ENCODE data around the gene ACTR1B.

DNA sequence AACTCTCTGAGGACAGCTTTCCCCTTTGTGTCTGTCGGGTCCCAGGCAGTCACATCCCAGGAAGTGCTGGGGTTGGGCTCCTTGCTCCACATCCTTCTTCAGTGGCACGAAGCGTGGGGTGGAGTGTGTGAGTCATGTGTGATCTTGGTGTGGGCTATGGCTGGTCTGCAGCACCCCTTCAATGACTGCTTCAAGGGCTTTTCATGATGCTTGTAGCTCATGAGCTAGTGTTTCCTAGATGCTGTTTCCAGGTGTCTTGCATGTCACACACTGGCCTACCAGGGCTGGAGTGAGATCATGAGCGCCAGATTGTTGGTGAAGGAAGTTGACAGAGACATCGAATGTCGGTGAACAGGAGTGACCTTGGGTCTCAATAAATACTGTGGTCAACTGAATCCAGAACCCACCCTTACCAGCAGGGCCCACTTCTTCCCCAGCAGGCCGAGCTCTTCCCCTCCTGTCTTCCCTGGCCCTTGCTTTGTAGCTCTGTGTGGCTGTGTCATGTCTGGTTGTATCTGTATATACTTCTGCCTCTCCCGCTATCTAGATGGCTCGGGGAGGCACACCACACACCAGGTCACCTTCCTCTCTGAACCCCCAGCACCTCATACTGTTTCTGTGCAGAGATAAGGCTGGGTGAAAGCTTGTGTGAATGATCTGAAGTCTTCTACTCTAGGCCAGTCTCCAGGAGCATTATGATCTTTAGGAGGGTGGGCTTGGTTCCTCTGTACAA, 9.5 kb upstream of the ACTR1B start:
- TF ChIP-seq, protein P1, sequence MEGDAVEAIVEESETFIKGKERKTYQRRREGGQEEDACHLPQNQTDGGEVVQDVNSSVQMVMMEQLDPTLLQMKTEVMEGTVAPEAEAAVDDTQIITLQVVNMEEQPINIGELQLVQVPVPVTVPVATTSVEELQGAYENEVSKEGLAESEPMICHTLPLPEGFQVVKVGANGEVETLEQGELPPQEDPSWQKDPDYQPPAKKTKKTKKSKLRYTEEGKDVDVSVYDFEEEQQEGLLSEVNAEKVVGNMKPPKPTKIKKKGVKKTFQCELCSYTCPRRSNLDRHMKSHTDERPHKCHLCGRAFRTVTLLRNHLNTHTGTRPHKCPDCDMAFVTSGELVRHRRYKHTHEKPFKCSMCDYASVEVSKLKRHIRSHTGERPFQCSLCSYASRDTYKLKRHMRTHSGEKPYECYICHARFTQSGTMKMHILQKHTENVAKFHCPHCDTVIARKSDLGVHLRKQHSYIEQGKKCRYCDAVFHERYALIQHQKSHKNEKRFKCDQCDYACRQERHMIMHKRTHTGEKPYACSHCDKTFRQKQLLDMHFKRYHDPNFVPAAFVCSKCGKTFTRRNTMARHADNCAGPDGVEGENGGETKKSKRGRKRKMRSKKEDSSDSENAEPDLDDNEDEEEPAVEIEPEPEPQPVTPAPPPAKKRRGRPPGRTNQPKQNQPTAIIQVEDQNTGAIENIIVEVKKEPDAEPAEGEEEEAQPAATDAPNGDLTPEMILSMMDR (IDR thresholded peaks at IDR 0.05; ENCODE audit: poor library complexity), result no peak
- TF ChIP-seq EZH2 (IDR thresholded peaks at IDR 0.05; ENCODE audit: borderline replicate concordance) (no peak), EZH2phosphoT487 (IDR thresholded peaks at IDR 0.05; ENCODE audit: low read depth, severe bottlenecking, unreplicated experiment) (no peak)

Measured in hepatocyte (in vitro differentiated cells).